ENCODE measurements around the gene C9orf43.

- no peak for TF ChIP-seq POLR2A (IDR thresholded peaks at IDR 0.05)
- TF ChIP-seq, protein P1, sequence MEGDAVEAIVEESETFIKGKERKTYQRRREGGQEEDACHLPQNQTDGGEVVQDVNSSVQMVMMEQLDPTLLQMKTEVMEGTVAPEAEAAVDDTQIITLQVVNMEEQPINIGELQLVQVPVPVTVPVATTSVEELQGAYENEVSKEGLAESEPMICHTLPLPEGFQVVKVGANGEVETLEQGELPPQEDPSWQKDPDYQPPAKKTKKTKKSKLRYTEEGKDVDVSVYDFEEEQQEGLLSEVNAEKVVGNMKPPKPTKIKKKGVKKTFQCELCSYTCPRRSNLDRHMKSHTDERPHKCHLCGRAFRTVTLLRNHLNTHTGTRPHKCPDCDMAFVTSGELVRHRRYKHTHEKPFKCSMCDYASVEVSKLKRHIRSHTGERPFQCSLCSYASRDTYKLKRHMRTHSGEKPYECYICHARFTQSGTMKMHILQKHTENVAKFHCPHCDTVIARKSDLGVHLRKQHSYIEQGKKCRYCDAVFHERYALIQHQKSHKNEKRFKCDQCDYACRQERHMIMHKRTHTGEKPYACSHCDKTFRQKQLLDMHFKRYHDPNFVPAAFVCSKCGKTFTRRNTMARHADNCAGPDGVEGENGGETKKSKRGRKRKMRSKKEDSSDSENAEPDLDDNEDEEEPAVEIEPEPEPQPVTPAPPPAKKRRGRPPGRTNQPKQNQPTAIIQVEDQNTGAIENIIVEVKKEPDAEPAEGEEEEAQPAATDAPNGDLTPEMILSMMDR (IDR thresholded peaks at IDR 0.05), result no peak
Measured at GRCh38 chr9:113363336-113363735, 47.2 kb upstream of the C9orf43 start.
